ENCODE results near the gene ZFAND3. TPM values are rescaled to one million over a fixed set of nuclear protein-coding genes. Genes with fewer than 3 reads are reported as not detected.

The ZFAND3 gene
- total RNA-seq, 1 experiment from 2014 or later = 47.2 TPM

DNA sequence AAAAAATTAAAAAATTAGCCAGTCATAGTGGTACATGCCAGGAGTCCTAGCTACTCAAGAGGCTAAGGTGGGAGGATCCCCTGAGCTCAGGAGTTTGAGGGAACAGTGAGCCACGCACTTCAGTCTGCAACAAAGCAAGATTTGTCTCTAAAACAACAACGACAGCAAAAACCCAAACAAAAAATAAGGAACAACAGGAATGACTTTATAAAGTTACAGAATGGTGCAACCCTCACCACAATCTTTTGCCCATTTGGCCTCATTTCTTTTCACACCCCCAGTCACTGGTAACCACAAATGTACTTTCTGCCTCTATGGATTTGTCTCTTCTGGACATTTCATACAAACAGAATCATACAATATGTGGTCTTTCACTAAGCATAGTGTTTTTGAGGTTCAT lies 16.7 kb upstream of the ZFAND3 start:
- DNase-seq (ENCODE audit: low read depth, low spot score) (no peak), ATAC-seq (no peak)
- no peak overlapping the region for H3K9ac ChIP-seq (ENCODE audit: low read length)
- ChIA-PET RAD21 (ENCODE audit: low non-redundant PET in 1 of 2, low total read pairs in 2 of 2, uncharacterized antibody in 2 of 2, unreplicated experiment in 2 of 2) (no interaction called here), CTCF (no interaction called here), POLR2A (no interaction called here)
- TF ChIP-seq EZH2phosphoT487 (IDR thresholded peaks at IDR 0.05; ENCODE audit: borderline replicate concordance) (no peak), EGR1 (IDR thresholded peaks at IDR 0.05; ENCODE audit: low read depth) (no peak), SIN3A (IDR thresholded peaks at IDR 0.05; ENCODE audit: low read depth) (no peak), RAD21 (IDR thresholded peaks at IDR 0.05; ENCODE audit: low read depth) (no peak), ZFX (IDR thresholded peaks at IDR 0.05) (no peak), ELF1 (IDR thresholded peaks at IDR 0.05; ENCODE audit: borderline replicate concordance, low read depth) (no peak), CEBPB (IDR thresholded peaks at IDR 0.05; ENCODE audit: low read depth) (no peak), POLR2AphosphoS5 (IDR thresholded peaks at IDR 0.05; ENCODE audit: low read depth, low read length) (no peak), TCF7L2 (IDR thresholded peaks at IDR 0.05; ENCODE audit: borderline replicate concordance, extremely low read depth, insufficient read depth, insufficient read length) (no peak)
- TF ChIP-seq, protein P1, sequence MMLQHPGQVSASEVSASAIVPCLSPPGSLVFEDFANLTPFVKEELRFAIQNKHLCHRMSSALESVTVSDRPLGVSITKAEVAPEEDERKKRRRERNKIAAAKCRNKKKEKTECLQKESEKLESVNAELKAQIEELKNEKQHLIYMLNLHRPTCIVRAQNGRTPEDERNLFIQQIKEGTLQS (IDR thresholded peaks at IDR 0.05) = no peak
- TF ChIP-seq, protein P2, sequence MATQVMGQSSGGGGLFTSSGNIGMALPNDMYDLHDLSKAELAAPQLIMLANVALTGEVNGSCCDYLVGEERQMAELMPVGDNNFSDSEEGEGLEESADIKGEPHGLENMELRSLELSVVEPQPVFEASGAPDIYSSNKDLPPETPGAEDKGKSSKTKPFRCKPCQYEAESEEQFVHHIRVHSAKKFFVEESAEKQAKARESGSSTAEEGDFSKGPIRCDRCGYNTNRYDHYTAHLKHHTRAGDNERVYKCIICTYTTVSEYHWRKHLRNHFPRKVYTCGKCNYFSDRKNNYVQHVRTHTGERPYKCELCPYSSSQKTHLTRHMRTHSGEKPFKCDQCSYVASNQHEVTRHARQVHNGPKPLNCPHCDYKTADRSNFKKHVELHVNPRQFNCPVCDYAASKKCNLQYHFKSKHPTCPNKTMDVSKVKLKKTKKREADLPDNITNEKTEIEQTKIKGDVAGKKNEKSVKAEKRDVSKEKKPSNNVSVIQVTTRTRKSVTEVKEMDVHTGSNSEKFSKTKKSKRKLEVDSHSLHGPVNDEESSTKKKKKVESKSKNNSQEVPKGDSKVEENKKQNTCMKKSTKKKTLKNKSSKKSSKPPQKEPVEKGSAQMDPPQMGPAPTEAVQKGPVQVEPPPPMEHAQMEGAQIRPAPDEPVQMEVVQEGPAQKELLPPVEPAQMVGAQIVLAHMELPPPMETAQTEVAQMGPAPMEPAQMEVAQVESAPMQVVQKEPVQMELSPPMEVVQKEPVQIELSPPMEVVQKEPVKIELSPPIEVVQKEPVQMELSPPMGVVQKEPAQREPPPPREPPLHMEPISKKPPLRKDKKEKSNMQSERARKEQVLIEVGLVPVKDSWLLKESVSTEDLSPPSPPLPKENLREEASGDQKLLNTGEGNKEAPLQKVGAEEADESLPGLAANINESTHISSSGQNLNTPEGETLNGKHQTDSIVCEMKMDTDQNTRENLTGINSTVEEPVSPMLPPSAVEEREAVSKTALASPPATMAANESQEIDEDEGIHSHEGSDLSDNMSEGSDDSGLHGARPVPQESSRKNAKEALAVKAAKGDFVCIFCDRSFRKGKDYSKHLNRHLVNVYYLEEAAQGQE (IDR thresholded peaks at IDR 0.05; ENCODE audit: low read depth) = no peak
- TF ChIP-seq, protein P3, sequence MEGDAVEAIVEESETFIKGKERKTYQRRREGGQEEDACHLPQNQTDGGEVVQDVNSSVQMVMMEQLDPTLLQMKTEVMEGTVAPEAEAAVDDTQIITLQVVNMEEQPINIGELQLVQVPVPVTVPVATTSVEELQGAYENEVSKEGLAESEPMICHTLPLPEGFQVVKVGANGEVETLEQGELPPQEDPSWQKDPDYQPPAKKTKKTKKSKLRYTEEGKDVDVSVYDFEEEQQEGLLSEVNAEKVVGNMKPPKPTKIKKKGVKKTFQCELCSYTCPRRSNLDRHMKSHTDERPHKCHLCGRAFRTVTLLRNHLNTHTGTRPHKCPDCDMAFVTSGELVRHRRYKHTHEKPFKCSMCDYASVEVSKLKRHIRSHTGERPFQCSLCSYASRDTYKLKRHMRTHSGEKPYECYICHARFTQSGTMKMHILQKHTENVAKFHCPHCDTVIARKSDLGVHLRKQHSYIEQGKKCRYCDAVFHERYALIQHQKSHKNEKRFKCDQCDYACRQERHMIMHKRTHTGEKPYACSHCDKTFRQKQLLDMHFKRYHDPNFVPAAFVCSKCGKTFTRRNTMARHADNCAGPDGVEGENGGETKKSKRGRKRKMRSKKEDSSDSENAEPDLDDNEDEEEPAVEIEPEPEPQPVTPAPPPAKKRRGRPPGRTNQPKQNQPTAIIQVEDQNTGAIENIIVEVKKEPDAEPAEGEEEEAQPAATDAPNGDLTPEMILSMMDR (IDR thresholded peaks at IDR 0.05 in 2 of 3, conservative IDR thresholded peaks at IDR 0.05 in 1 of 3; ENCODE audit: borderline replicate concordance in 1 of 3, insufficient read depth in 1 of 3, low read depth in 2 of 3, low read length in 2 of 3) = no peak
- no peak overlapping the region for H2AFZ ChIP-seq (ENCODE audit: low read depth, low read length, poor library complexity, severe bottlenecking)
- no peak overlapping the region for H3K4me3 ChIP-seq (replicated peaks in 1 of 2; ENCODE audit: low read depth in 1 of 2, low read length in 2 of 2)
- no peak overlapping the region for H3K27ac ChIP-seq (ENCODE audit: low read depth, low read length)
- peaks cover 3% of the 10 kb centered on the region; the same call in 1 of the 2 replicates for H3K27me3 ChIP-seq (ENCODE audit: insufficient read depth, low read length)
- BruUV-seq (replicated peaks) = no TSS peak
- intact Hi-C loops (cut with micrococcal nuclease) = no loop called here
- no peaks in the 10 kb centered on the region for H4K20me1 ChIP-seq (ENCODE audit: insufficient read depth)
- no peaks in the 10 kb centered on the region; the same call in 1 of the 2 replicates for H3K9me2 ChIP-seq (ENCODE audit: insufficient read depth)
- H3K4me1 ChIP-seq (ENCODE audit: control insufficient read depth in 1 of 2, insufficient read depth in 2 of 2, low read length in 2 of 2) = peaks cover 0 to 4% of the 10 kb centered on the region in 2 experiments; a peak in 2 of 4 replicates
- no peaks in the 10 kb centered on the region for H3K79me2 ChIP-seq (ENCODE audit: insufficient read depth, low read length)
- H3K36me3 ChIP-seq (ENCODE audit: control insufficient read depth in 1 of 2, insufficient read depth in 2 of 2, low read length in 2 of 2) = no peaks in the 10 kb centered on the region
- H3K4me2 ChIP-seq (ENCODE audit: low read length) = no peak overlapping the region
- H3K9me3 ChIP-seq (ENCODE audit: control insufficient read depth in 1 of 2, insufficient read depth in 1 of 2, low read depth in 1 of 2, low read length in 2 of 2) = no peaks in the 10 kb centered on the region
